SK-N-MC (cell line): ENCODE results near the gene RPGRIP1L.

Experiments
- EZH2 ChIP-seq: fragments of 200-600 bp; sonication (generic); IDR thresholded peaks from one replicate; pipeline ENCODE4 v1.6.1; 2017; ENCODE audit warnings: antibody characterized with exemption
- POLR2AphosphoS5 ChIP-seq: IDR thresholded peaks from 2 replicates; pipeline ENCODE4 v1.6.1; 2012; ENCODE audit warnings: mild to moderate bottlenecking, low read depth, low read length, borderline replicate concordance

DNA sequence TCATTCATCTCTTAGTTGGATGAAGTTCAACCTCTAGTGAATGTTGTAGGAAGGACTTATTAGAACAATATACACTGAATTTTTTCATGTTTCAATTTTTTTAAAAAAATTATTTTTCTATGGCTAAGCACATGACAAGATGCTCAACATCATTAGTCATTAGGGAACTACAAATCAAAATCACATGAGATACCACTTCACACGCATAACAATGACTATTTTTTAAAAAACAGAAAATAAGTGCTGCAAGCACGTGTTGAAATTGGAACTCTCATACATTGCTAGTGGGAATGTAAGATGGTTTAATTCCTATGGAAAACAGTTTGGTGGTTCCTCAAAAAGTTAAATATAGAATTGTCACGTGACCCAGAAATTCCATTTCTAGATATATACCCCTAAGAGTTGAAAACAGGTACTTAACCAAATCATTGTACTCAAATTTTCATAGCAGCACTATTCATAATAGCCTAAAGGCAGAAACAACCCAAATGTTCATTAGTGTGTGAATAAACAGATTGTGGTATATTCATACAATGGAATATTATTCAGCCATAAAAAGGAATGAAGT is 115.5 kb downstream of the RPGRIP1L start:
- TF ChIP-seq EZH2 (no peak), POLR2AphosphoS5 (no peak)
